GM21528 (cell line): Measurements from ENCODE around the gene TEKTIP1.
"Not testable (repeated sequence)": the region's sequence is repeated elsewhere in the genome, so short reads cannot be mapped to it uniquely, and the experiment has no call there.

ENCODE experiments used
- ATAC-seq: cut with Tn5 transposase; IDR thresholded peaks from one replicate; pipeline ENCODE4 v1.9.1; 2021; ENCODE audit warnings: mild to moderate bottlenecking, moderate library complexity; ENCODE audit not compliant: unreplicated experiment, low FRiP score

TEKTIP1 gene

DNA sequence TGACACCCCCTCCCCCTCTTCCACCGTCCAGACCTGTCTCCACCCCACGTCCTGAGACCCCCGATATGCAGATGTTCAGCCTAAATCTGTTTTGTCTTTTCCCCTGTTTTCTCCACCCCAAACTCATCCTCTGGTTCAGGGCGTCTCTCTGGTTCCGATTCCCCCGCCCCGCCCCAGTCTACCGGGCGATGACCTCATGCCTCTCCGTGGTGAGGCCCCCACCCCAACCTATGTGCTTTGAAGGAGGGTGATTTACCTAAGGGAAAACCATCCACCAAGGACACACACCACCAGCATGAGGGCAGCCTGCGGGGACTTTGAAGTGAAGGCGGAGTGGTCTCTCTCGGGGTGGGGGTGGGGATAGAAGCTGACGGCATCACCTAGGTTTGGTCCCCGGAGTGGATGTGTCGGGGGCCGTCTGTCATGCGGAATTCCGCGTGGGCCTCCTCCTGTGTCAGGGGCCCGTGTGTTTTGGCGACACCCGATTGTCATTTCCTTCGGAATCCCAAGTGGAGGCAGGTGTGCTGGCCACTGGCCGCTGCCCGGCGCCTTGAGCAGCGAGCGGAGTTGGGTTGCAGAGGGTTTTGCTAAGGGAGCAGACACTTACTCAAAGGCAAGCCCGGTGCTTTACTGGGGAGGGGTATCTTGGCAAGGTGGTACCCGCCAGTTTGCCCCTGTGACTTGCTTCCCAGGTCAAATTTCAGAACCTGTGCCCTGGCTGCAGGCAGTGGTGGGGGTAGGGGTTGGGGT is 31.4 kb upstream of the TEKTIP1 start:
- no peak for ATAC-seq

DNA sequence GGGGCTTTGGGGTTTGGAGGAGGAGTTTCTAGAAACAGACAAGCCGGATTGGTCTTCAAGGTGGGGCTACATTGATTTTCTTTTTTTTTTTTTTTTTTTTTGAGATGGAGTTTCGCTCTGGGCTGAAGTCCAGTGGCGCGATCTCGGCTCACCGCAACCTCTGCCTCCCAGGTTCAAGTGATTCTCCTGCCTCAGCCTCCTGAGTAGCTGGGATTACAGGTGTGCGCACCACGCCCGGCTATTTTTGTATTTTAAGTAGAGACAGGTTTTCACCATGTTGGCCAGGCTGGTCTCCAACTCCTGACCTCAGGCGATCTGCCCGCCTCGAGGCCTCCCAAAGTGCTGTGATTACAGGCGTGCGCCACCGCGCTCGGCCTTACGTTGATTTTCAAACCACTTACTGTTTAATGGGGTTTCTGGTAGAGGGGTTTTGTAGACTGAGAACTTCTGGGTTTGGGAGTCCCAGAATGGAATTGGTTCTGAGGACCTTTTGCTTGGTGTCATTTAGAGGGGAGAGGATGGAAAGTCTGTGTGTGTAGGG is 30.8 kb upstream of the TEKTIP1 start:
- not testable (repeated sequence) for ATAC-seq

DNA sequence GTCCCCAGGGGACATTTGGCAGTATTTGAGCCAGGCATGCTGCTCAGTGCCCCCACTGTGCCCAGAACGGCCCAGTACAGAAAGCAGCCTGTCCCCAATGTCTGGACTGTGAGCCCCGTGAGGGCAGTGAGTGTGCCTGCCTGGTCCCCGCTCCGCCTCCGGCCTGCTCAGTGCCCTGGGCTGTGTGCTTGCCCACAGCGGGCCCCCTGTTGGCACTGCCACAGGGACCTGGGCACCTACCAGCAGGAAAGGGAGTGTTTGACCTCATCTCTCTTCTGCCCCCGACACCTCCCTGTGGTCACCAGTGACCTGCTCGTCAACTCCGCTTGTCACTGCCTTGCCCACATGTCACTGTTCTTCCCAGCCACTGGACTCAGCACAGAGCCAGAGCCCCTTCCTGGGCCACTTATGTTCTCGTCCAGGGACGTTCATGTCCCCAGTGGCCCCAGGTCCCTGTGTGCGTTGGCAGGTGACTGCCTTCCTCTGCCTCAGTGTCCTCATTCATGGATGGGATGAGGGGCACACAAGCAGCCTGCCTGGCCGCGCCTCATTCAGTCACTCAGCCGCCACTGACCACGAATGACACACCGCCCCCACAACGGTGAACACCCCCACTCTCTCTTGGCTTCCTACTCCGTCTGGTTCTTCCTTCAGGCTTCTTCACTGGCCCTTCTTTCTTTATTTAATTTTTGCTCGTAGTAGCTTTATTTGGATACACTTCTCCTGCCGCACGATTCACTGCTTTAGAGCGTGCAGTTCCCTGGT is 30.0 kb upstream of the TEKTIP1 start:
- ATAC-seq, result no peak

DNA sequence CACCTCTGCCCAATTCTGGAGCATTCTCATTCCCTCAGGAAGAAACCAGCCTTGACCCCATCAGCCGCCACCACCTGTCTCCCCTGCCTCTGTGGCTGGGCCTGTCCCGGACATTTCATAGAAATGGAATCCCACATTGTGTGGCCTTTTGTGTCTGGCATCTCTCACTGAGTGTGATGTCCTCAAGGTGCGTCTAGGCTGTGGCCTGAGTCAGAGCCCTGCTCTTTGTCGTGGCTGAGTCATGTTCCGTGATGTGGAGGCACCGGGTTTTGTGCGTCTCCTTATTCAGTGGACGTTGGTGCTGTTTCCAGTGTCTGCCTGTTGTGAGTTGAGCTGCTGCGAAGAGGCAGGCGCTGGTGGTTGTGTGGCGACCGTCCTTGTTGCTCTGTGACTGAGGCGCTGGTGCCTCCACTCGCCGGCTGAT is 29.4 kb upstream of the TEKTIP1 start:
- no peak for ATAC-seq

DNA sequence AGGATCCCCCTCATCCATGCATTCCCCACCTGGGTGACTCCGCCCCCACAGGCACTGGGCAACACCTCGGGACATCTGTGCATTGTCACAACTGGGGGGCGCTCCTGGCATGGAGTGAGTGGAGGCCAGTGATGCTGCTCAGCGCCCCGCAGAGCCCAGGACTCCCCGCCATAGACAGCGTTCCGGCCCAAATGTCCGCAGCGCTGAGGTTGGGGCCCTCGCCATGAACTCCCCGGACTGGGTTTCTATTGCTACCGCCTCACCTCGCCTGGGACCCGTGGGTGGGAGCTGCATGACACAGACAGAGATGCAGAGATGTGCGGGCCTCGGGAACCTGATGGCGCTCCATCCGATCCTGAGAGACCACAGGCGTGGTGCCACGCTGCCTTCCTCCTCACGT is 28.2 kb upstream of the TEKTIP1 start:
- ATAC-seq, result no peak

DNA sequence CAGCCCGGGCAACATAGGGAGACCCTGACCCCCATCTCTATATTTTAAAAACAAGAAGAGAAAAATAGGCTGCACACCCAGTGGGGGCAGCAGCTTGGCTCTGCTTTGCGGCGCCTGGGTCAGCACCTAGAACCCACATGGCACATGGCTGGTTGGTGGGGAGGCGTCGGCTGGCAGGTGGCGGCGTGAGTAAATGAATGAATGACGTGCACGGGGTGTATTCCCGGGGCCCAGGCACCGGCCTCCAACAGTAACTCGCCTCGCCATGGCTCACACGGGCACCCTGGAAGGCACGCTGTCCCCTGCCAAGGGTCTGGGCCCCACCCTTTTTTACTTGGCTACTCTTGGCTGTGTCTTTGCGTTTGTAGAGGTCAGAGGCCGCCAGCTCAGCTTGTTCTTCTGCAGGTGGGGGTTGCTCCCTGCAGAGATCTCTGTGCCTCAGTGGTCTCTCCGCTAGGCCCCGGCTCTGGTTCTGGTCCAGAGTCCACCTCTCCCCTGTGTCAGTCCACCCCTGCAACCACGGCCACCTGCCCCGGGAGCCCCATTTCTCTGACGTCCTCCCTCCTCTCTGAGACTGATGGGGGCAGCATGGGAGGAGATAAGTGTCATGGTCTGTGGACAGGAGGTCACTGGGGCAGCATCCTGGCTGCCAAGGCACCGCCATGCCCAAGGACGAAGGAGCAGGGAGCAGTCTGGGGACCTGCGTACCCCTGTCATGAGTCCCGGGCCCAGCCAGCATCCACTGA is 27.3 kb upstream of the TEKTIP1 start:
- ATAC-seq, result no peak

DNA sequence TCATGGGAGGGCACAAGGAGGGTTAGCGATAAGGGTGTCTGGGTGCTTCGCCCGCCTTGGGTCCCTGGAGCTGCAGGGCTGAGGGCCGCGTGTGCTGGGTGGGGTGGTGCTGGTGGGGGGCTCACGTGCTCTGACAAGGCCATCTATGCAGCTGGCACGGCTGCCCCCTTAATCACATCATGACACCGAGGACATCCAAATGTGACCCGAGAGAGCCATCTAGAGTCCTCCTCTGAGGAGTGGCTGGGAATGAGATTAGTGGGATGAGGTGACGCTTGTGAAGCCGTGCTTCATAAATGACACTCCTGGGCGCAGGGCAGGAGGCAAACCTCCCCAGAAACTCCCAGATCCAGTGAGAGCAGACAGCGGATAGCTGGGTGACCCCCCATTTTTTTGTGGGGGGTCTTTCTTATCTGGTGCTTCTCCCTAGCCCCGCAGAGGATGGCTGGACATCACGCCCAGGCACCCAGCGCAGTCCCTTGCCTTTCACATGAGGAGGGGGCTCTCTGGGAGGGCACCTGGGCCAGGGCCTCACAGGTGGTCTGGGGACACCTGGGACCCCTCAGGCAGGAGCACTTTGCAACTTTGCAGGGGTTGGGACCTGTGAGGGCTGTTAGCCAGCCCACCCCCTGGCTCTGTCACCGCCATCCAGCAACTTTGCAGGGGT is 26.3 kb upstream of the TEKTIP1 start:
- no peak for ATAC-seq

DNA sequence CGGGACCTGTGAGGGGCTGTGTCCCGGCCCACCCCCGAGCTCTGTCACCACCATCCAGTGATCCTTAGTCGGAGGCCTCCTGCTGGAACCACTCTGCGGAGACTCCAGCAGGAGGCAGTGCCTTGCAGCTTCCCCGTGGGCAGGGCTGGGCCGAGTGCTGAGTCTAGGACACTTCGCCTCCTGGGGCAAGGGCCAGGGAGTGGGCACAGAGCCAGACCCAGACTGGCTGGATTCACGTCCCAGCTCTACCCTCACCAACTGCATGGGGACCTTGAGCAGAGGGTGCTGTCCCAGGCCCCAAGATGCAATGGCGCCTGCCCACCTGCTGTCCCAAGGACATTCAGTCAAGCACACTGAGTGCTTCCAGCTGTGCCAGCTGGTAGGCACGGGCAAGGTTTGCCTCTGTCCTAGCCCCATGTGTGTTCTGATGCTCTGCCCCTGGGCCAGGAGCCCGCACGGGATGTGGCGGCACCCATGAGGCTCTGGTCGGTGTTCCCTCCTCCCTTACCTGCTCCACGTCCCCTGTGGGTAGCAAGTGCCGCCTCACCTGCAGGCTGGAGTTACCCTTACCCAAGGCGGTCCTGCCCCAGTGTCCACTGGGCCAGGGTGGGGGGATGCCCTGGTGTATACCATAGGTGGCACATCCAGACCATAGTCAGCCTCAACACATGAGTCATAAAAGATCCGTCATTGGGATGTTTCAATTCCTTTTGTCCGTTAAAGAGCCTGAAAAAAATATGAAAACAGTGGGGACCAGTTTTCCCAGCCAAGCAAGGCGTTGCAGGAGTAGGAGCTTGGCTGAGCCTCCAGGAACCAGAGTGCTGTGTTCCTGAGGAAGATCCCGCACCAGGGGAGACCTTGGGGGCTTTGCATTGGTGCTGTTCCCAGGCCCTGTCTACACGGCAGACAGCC is 25.5 kb upstream of the TEKTIP1 start:
- no peak for ATAC-seq

DNA sequence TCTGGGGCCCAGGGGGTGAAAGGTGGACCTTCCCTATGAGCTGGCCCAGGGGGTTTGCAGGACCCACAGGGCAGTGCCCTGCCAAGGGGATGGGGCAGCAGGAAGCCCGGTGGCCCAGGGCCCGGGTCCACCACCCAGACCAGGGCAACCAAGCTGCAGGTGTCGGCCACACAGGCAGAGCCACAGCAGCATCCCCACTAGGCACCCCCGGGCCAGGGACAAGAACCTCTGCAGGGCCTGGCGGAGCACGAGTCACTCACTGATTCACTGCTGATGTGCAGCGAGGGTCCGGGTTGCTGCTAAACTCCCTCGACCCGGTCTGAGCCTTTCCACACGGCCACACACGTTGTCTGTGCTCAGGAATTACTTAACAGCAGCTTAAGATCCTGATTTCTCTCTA is 24.0 kb upstream of the TEKTIP1 start:
- ATAC-seq, result no peak

DNA sequence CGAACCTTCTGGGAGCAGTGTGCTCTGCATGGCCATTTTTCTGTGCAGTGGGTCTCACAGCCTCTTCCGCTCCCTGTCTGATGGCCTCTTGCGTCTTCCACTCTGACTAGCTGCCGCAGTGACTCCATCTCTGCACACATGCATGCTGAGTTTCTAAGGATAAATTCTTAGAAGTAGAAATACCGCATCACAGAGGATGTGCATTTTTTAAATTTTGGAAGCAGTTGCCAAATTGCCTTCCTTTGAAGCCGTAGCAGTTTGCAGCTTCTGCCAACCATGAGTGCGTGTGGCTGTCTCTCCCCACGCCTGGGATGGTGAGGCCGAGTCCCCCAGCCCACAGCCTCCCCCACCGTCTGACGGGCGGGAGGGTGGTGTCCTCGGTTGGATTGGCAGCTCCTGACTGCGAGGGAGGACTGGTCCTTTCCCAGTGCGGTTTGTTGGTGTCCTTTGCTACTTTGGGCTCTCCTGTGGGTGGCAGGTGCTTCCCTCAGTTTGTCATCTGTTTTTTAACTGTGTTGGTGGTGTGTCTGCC is 23.0 kb upstream of the TEKTIP1 start:
- ATAC-seq, result no peak

DNA sequence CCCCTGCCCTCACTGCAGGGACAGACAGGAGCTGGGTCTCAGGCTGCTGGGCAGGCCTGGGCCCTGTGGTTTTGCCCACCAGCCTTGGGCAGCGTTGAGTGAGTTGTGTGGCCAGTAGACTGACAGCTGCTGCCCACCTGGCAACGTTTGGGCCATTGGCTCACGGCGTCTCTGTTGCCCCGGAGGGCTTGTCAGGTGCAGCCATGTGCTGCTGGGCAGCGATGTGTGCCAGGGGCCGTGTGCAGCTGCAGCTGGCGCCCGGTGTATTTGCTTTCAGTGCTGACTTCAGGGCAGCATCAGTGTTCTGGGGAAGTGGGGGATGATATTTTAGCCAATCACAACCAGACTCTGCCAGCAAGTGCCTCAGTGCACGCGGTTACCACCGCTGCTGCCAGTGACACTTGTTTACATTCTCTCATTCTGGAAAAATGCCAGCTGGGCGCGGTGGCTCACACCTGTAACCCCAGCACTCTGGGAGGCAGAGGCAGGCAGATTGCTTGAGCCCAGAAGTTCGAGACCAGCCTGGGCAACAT is 22.2 kb upstream of the TEKTIP1 start:
- no peak for ATAC-seq

DNA sequence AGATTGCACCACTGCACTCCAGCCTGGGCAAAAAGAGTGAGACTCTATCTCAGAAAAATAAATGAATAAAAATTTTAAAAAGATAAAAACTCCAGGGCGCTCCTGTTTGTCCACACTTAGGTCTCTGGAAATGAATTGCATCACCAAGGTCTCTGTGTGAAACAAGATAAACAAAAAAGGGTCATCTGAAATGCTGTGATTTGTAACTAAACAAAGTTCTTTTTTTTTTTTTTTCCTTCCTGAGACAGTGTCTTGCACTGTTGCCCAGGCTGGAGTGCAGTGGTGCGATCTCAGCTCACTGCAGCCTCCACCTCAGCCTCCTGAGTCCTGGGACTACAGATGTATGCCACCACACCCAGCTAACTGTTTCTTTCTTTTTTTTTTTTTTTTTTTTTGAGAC is 21.3 kb upstream of the TEKTIP1 start:
- ATAC-seq, result no peak

DNA sequence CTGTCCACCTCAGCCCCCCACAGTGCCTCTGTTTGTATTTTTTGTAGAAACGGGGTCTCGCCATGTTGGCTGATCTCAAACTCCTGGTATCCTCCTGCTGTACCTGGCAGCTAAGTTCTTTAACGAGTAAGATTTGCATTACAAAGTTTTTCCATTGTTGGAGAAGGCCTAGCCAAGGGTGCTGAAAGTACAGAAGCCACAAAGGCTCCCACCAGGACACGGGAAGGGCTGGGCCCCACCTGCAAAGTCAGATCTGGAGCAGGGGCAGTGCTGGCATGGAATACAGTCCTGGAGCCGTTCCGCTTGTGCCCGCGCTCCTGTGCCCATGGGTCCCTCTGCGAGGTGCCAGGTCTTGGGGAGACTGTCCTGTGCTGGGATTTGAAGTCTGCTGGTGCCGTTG is 20.7 kb upstream of the TEKTIP1 start:
- ATAC-seq, result no peak

DNA sequence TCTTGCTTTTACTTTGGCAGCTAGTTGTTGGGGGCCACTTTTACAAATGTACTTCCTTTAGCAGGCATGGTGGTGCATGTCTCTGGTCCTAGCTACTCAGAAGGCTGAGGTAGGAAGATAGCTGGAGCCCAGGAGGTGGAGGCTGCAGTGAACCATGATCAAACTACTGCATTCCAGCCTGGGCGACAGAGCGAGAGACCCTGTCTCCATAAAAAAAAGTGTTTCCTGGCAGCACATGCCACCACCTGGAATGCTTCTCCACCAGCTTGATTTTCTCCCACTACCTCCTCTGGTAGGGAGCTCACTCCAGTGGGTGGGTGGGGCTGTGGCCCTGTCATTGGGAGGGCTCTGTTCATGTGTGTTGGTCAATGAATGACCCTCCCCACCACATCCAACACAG is 20.3 kb upstream of the TEKTIP1 start:
- ATAC-seq, result no peak

DNA sequence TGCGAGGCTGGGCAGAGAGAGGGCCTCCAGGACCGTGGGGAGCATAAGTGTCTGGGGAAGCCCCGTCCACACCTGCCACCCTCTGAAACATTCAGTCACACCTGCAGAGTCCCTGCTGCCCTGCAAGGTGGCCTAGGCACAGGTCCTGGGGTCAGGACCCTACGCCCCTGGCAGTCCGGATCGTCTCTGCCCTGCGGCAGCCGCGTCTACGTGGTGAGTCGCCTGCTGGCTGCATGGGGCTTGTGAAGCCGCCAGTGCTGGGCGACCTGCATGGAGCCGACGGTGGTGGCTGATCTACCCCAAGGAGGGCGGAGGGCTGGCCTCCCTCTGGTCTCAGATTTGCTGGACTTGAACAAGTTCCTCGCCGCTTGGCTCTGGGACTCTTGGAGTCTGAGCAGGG is 19.8 kb upstream of the TEKTIP1 start:
- no peak for ATAC-seq

DNA sequence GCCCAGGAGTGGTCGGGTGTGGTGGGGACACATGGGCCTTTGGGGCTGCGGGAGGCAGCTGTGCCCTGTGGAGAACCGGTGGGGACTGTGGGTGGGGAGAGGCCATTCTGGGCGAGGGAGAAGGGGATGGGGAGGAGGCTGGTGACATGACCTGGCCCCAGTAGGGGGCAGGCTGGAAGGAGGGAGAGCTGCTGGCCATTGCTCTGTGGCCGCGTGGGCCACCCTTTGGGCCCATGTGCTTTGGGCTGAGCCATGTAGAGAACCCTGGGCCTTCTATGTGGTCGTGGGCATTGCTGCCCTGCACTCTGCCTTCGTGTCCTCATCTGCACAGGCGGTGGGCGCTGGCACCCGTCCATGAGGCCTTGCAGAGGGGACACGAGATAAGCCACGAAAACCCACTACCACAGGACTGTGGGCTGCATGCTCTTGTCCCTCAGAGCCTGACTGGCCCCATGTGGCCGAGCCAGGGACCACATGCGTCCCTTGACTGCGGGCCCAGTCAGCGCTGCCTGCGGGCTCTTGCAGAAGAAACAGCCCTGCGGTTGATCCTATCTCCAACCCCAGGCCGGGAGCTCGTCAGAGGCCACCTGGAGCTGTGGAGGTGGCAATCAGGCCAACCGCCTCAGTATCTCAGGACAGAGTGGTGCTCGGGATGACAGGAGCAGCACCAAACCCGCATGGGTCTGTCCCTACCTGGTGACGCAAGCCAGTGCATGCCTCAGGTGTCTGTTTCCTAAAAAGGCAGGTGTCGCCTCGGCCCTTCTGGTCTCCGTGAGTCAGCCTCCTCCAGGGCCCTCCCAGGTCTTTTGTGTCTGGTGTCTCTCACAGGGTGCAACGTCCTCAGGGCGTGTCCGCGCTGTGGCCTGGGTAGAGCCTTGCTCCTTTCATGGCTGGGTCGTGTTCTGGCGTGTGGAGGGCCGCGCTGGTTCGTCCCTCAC is 18.5 kb upstream of the TEKTIP1 start:
- ATAC-seq, result no peak

DNA sequence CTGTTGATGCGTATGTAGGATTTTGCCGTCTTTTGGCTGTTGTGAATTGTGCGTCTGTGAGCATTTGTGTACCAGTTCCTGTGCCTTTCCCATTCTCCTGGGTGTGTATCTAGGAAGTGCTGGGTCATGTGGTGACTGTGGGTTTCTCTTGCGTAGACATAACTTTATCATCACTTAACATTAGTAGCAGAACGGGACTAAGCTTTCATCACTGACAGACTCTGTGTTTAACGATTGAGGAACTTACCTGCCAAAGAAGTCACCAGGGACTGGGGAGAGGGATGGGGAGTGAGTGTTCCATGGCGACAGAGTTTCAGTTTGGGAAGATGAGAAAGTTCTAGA is 17.9 kb upstream of the TEKTIP1 start:
- ATAC-seq, result no peak
